Activated T-helper 1 cell treated with anti-CD3 and anti-CD28 coated beads, Interleukin-12 subunit alpha, Interleukin-12 subunit beta, Interleukin-2, Interleukin-4 antibody, amounts not matched to agents 30 ng/mL and 10 ng/mL and 1 ng/mL, durations not matched to agents 14 hours and 24 hours and 36 hours (primary cell): ENCODE measurements around the gene XPC. TPM values are rescaled to one million over a fixed set of nuclear protein-coding genes. Genes with fewer than 3 reads are reported as not detected.

Experiments
- DNase-seq: peaks from one replicate; pipeline ENCODE4 v3.0.0; 2021; ENCODE audit warnings: low spot score
- H3K27ac Mint-ChIP-seq: one replicate; pipeline ENCODE4 v1.8.0; 2021; ENCODE audit warnings: mild to moderate bottlenecking, mixed read lengths
- H3K27me3 Mint-ChIP-seq: one replicate; pipeline ENCODE4 v1.8.0; 2022; ENCODE audit warnings: mild to moderate bottlenecking, moderate library complexity, mixed read lengths; ENCODE audit not compliant: insufficient read depth
- H3K36me3 Mint-ChIP-seq: one replicate; pipeline ENCODE4 v1.8.0; 2021; ENCODE audit warnings: low read depth, mixed read lengths
- H3K4me1 Mint-ChIP-seq: one replicate; pipeline ENCODE4 v1.8.0; 2021; ENCODE audit warnings: low read depth, mixed read lengths
- H3K4me3 Mint-ChIP-seq: one replicate; pipeline ENCODE4 v1.8.0; 2021; ENCODE audit warnings: mild to moderate bottlenecking, moderate library complexity, mixed read lengths
- H3K9me3 Mint-ChIP-seq: one replicate; pipeline ENCODE4 v1.8.0; 2021; ENCODE audit warnings: mixed read lengths
- intact Hi-C: fragments of 100-400 bp; cut with micrococcal nuclease; formaldehyde crosslinking; loops from one replicate; pipeline ENCODE4 v1.15.1; 2024
- total RNA-seq: library from RNA; stranded (reverse); gene quantifications from 2 replicates; pipeline ENCODE4 v1.2.3, GENCODE V29; 2022

The XPC gene
- total RNA-seq, 1 donor from 2014 or later, result 34.1 TPM

DNA sequence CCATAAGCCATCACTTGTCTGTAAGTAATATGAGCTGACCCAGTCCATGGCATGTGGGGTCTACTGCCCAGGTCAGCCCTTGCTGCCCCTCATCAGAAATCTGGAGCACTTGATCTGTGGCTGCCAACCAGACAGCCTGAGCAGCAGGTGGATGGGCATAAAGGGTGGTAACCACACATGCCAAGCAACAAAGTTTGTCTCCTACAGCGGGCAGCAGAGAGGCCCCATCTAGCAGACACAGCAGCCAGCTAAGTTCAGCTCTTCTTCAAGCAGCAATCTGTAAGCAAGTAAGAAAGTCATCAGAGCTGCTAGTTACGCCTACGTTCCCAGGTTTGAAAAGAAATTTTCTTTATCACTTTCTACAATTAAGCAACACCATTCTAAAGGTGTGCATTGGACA is 81.7 kb downstream of the XPC start:
- intact Hi-C loops, result no loop called here
- H3K27me3 Mint-ChIP-seq, result peaks cover 5% of the 10 kb centered on the region
- DNase-seq, result no peak
- no peaks in the 10 kb centered on the region for H3K4me1 Mint-ChIP-seq
- no peaks in the 10 kb centered on the region for H3K36me3 Mint-ChIP-seq
- no peak overlapping the region for H3K4me3 Mint-ChIP-seq
- H3K9me3 Mint-ChIP-seq, result peaks cover 10% of the 10 kb centered on the region
- H3K27ac Mint-ChIP-seq, result no peak overlapping the region

Other genes starting within 250 kb of the XPC start
- 27.8 and 29.4 TPM in 2 replicates for gene CHCHD4, start 53.7 kb downstream of the XPC start, total RNA-seq
- gene TMEM43, start 53.5 kb downstream of the XPC start, total RNA-seq, result 40.4 and 41.3 TPM in 2 replicates
- gene LSM3, start 216 bp upstream of the XPC start, total RNA-seq, result 15.6 and 15.8 TPM in 2 replicates
- gene SLC6A6, start 224.0 kb upstream of the XPC start, total RNA-seq, result 45.4 and 51.2 TPM in 2 replicates